CD8-positive, alpha-beta memory T cell (primary cell): ENCODE measurements around the gene SETD2. TPM values are rescaled to one million over a fixed set of nuclear protein-coding genes. Genes with fewer than 3 reads are reported as not detected.
A peak's percentile ranks its signal among the peaks of the same experiment; 100 is the strongest.
"Not testable (repeated sequence)": the region's sequence is repeated elsewhere in the genome, so short reads cannot be mapped to it uniquely, and the experiment has no call there.

Experiments used
- CTCF ChIA-PET: fragments of 350-600 bp; sonication (Branson Sonifier 250); formaldehyde crosslinking; loops from one replicate; lab custom pipeline; 2021; ENCODE audit warnings: antibody characterized with exemption; lab: Charles Lee
- POLR2A ChIA-PET: fragments of 350-600 bp; sonication (Branson Sonifier 250); formaldehyde crosslinking; loops from one replicate; lab custom pipeline; 2021; ENCODE audit warnings: antibody characterized with exemption; lab: Charles Lee
- DNase-seq, 5 donors: peaks; one replicate each; pipeline versions ENCODE4 v3.0.0 to v3.0.0-alpha.2; 2020 to 2022; ENCODE audit warnings: mixed read lengths in 1 of 5
- H3K27ac ChIP-seq: one replicate; pipeline ENCODE4 v1.7.0; 2013; ENCODE audit warnings: low read depth, mild to moderate bottlenecking, low read length, moderate library complexity
- H3K27me3 ChIP-seq: 2 replicates; pipeline ENCODE4 v1.7.0; 2013; ENCODE audit warnings: low read length, mild to moderate bottlenecking; ENCODE audit not compliant: insufficient read depth, poor library complexity, severe bottlenecking
- H3K36me3 ChIP-seq: 2 replicates; pipeline ENCODE4 v1.7.0; 2013; ENCODE audit warnings: mild to moderate bottlenecking, low read length, moderate library complexity; ENCODE audit not compliant: insufficient read depth
- H3K4me1 ChIP-seq: 2 replicates; pipeline ENCODE4 v1.7.0; 2013; ENCODE audit warnings: mild to moderate bottlenecking, low read length, moderate library complexity; ENCODE audit not compliant: insufficient read depth
- H3K4me3 ChIP-seq: 2 replicates; pipeline ENCODE4 v1.7.0; 2013; ENCODE audit warnings: mild to moderate bottlenecking, low read length
- H3K9me3 ChIP-seq: 2 replicates; pipeline ENCODE4 v1.7.0; 2013; ENCODE audit warnings: mild to moderate bottlenecking, low read length
- H3K27ac Mint-ChIP-seq, 8 donors: one replicate each; pipeline ENCODE4 v1.8.0; 2020 to 2021; ENCODE audit warnings: mixed read lengths in 8 of 8, mild to moderate bottlenecking in 6 of 8, inconsistent platforms in 3 of 8, moderate library complexity in 3 of 8
- H3K27me3 Mint-ChIP-seq, 2 donors: one replicate each; pipeline ENCODE4 v1.8.0; 2020 to 2021; ENCODE audit warnings: mixed read lengths in 2 of 2, mild to moderate bottlenecking in 1 of 2, moderate library complexity in 1 of 2
- H3K36me3 Mint-ChIP-seq, 3 donors: one replicate each; pipeline ENCODE4 v1.8.0; 2020 to 2021; ENCODE audit warnings: mixed read lengths in 3 of 3, inconsistent platforms in 1 of 3, mild to moderate bottlenecking in 1 of 3
- H3K4me1 Mint-ChIP-seq, 3 donors: one replicate each; pipeline ENCODE4 v1.8.0; 2020 to 2021; ENCODE audit warnings: mixed read lengths in 3 of 3, inconsistent platforms in 1 of 3, mild to moderate bottlenecking in 1 of 3
- H3K4me3 Mint-ChIP-seq, 7 donors: one replicate each; pipeline ENCODE4 v1.8.0; 2020 to 2021; ENCODE audit warnings: mixed read lengths in 7 of 7, mild to moderate bottlenecking in 6 of 7, moderate library complexity in 4 of 7, inconsistent platforms in 2 of 7
- H3K9me3 Mint-ChIP-seq, 5 donors: one replicate each; pipeline ENCODE4 v1.8.0; 2020 to 2022; ENCODE audit warnings: mixed read lengths in 5 of 5, mild to moderate bottlenecking in 3 of 5, moderate library complexity in 2 of 5, inconsistent platforms in 1 of 5
- polyA plus RNA-seq: library from polyadenylated mRNA; unstranded; fragments of 300-500 nt; fragmentation: Illumina TruSeq; gene quantifications from one replicate; pipeline ENCODE4 v1.2.3, GENCODE V29; 2021
- total RNA-seq, 2 experiments: library from RNA; stranded (reverse); gene quantifications; one replicate each; pipeline ENCODE4 v1.2.3, GENCODE V29; 2021

The SETD2 gene
- total and polyA plus RNA-seq, 3 experiments from 2014 or later: 30.2 to 32.8 (median 32.4) TPM

- Histone ChIP-seq H3K9me3 (no peaks in the 10 kb centered on the region), H3K27ac (no peak overlapping the region), H3K27me3 (no peaks in the 10 kb centered on the region), H3K4me1 (no peaks in the 10 kb centered on the region), H3K36me3 (no peaks in the 10 kb centered on the region), H3K4me3 (no peak overlapping the region)
- POLR2A ChIA-PET: interaction anchor here (0.6 kb wide), 2 partner anchors 82 to 137 kb away, joined by 3 read pairs; no protein-coding TSS in a partner anchor
- Mint-ChIP-seq H3K36me3 (peaks cover 2 to 12% (median 4%) of the 10 kb centered on the region in 3 donors), H3K27ac (no peak overlapping the region), H3K4me1 (no peaks in the 10 kb centered on the region), H3K4me3 (no peak overlapping the region), H3K27me3 (no peaks in the 10 kb centered on the region), H3K9me3 (peaks cover 0 to 3% (median 0%) of the 10 kb centered on the region in 5 donors)
- DNase-seq: no peak
- CTCF ChIA-PET: no interaction called here
Measured at GRCh38 chr3:47193871-47194859, 30.3 kb upstream of the SETD2 start.

GRCh38 chr3:47186285-47186684 is 22.4 kb upstream of the SETD2 start:
- Mint-ChIP-seq H3K4me3 (no peak overlapping the region), H3K9me3 (no peaks in the 10 kb centered on the region), H3K4me1 (no peaks in the 10 kb centered on the region), H3K27ac (no peak overlapping the region), H3K27me3 (no peaks in the 10 kb centered on the region), H3K36me3 (peaks cover 0 to 2% (median 0%) of the 10 kb centered on the region in 3 donors)
- Histone ChIP-seq H3K4me1 (no peaks in the 10 kb centered on the region), H3K4me3 (no peak overlapping the region), H3K27me3 (no peaks in the 10 kb centered on the region), H3K36me3 (no peaks in the 10 kb centered on the region), H3K27ac (no peak overlapping the region), H3K9me3 (no peaks in the 10 kb centered on the region)
- ChIA-PET CTCF (no interaction called here), POLR2A (no interaction called here)
- no peak for DNase-seq

DNA sequence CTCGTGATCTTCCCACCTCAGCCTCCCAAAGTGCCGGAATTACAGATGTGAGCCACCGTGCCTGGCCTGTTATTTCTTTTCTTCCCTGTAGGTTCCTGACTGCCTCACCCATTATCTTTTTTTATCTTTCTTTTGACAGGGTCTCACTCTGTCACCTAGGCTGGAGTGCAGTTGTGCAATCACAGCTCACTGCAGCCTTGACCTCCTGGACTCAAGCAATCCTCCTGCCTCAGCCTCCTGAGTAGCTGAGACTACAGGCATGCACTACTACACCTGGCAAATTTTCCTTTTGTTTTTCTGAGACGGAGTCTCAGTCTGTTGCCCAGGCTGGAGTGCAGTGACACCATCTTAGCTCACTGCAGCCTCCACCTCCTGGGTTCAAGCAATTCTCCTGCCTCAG is 17.8 kb upstream of the SETD2 start:
- H3K27ac ChIP-seq, H3K4me3 Mint-ChIP-seq, H3K36me3 ChIP-seq, DNase-seq, H3K9me3 ChIP-seq, H3K4me1 Mint-ChIP-seq, CTCF ChIA-PET, H3K9me3 Mint-ChIP-seq, H3K27me3 ChIP-seq, H3K4me1 ChIP-seq, H3K27me3 Mint-ChIP-seq, H3K4me3 ChIP-seq, POLR2A ChIA-PET: not testable (repeated sequence)
- peak overlapping the region in 2 of 8 donors; percentile 43 to 73 for H3K27ac Mint-ChIP-seq
- peaks cover 0 to 12% (median 2%) of the 10 kb centered on the region in 3 donors for H3K36me3 Mint-ChIP-seq

DNA sequence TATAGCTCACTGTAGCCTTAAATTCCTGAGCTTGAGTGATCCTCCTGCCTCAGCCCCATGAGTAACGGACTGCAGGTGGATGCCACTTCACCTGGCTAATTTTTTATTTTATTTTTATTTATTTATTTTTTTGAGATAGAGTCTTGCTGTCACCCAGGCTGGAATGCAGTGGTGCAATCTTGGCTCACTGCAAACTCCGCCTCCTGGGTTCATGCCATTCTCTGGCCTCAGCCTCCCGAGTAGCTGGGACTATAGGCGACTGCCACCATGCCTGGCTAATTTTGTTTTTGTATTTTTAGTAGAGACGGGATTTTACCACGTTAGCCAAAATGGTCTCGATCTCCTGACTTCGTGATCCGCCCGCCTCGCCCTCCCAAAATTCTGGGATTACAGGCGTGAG is 16.1 kb upstream of the SETD2 start:
- H3K4me3 ChIP-seq, DNase-seq, H3K4me1 ChIP-seq, H3K9me3 ChIP-seq, POLR2A ChIA-PET, H3K27ac ChIP-seq, H3K36me3 ChIP-seq, H3K4me3 Mint-ChIP-seq, H3K9me3 Mint-ChIP-seq, H3K4me1 Mint-ChIP-seq, H3K27me3 ChIP-seq, CTCF ChIA-PET, H3K27me3 Mint-ChIP-seq: not testable (repeated sequence)
- Mint-ChIP-seq H3K27ac (peak overlapping the region in 1 of 8 donors; percentile 70), H3K36me3 (peaks cover 0 to 17% (median 2%) of the 10 kb centered on the region in 3 donors)

GRCh38 chr3:47176582-47176981 is 12.7 kb upstream of the SETD2 start:
- H3K36me3 ChIP-seq: no peaks in the 10 kb centered on the region
- DNase-seq: no peak
- peak overlapping the region in 2 of 8 donors; percentile 6 to 33 for H3K27ac Mint-ChIP-seq
- CTCF ChIA-PET: interaction anchor here (1.8 kb wide), 1 partner anchor 147 kb away, joined by 4 read pairs; no protein-coding TSS in a partner anchor
- H3K4me1 Mint-ChIP-seq: no peaks in the 10 kb centered on the region
- no peak overlapping the region for H3K4me3 ChIP-seq
- POLR2A ChIA-PET: no interaction called here
- H3K9me3 Mint-ChIP-seq: no peaks in the 10 kb centered on the region
- no peaks in the 10 kb centered on the region for H3K27me3 Mint-ChIP-seq
- no peaks in the 10 kb centered on the region for H3K27me3 ChIP-seq
- H3K4me3 Mint-ChIP-seq: no peak overlapping the region
- H3K27ac ChIP-seq: no peak overlapping the region
- H3K4me1 ChIP-seq: no peaks in the 10 kb centered on the region
- peaks cover 0 to 22% (median 2%) of the 10 kb centered on the region in 3 donors for H3K36me3 Mint-ChIP-seq
- no peaks in the 10 kb centered on the region for H3K9me3 ChIP-seq

DNA sequence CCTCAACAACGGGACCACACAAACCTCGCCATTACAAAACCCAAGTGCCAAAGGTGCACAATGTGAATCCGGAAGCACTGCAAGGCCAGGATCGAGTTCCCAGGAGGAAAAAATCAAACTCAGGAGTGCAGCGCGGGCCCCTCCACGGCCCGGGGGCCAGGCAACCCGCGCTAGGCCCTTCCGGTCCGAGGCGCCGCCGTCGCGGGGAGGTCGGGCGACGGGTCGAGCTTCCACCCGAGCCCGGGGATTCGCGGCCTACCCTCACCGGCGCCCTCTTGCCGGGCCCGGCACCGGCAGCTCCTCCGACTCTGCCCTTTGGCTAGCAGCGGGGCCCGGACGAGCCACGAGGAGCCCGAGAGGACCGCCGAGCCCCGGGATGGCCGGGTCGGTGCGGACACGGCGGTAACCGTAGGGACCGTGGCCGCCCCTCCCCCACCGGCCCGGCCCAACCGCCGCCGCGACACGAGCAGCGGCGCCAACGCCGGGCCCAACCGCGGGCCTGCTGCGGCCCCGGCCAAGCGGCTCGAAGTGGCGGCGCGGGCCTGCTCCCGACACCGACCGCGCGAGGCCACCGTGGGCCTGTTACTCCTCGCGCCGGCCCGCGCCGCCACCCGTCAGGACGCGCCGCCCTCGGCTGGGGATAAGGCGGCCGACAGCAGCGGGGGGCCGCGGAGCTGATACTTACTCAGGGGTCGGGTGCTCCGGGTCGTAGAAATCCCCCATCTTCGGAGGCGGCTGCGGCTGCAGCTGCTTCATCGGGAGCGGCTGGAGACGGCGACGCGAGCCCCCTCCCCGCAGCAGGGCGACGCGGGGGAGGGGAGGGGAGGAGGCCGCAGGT is 525 bp downstream of the SETD2 start:
- Mint-ChIP-seq H3K4me3 (peak overlapping the region; percentile 98 to 99 (median 99)), H3K36me3 (peaks cover 0 to 26% (median 1%) of the 10 kb centered on the region in 3 donors), H3K27ac (peak overlapping the region; percentile 98 to 100 (median 100)), H3K27me3 (peaks cover 0 to 2% of the 10 kb centered on the region in 2 donors), H3K9me3 (no peaks in the 10 kb centered on the region), H3K4me1 (peaks cover 48 to 66% (median 61%) of the 10 kb centered on the region in 3 donors)
- peak overlapping the region; percentile 95 for H3K4me3 ChIP-seq
- ChIA-PET CTCF (interaction anchor here (1.2 to 1.8 kb wide), 7 partner anchors 18 to 200 kb away, joined by 3 to 9 read pairs (median 4); no protein-coding TSS in a partner anchor), POLR2A (interaction anchor here (0.5 to 2.5 kb wide), 14 partner anchors 11 to 604 kb away, joined by 3 to 16 read pairs (median 3); partner anchors contain the start of genes CCDC12, KIF9, KLHL18 and PTPN23)
- no peaks in the 10 kb centered on the region for H3K27me3 ChIP-seq
- DNase-seq: peak; percentile 37 to 72 (median 61)
- peak overlapping the region; percentile 94 for H3K27ac ChIP-seq
- H3K4me1 ChIP-seq: peaks cover 57% of the 10 kb centered on the region
- H3K9me3 ChIP-seq: no peaks in the 10 kb centered on the region
- H3K36me3 ChIP-seq: no peaks in the 10 kb centered on the region

DNA sequence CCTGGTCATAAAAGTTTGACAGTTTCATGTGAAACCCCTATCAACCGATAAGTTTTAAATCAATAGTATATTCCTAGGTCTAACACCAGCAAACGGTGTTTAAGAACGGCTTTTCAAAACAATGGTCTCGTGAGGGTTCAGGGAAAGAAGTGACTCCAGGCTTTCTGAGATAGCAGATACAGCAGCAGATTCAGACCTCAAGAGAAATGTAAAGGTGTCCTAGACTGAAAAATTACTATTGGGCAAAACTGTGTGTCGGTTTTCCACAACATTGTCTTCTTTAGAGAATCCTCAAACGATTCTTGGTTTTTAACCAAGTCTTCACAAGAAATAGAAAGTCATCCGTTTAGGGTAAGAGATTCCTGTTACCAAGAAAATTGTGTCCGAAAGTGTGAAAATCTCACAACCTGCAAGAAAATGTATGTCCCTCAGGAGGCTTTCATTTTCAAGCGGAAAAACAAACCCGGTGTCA is 1.2 kb downstream of the SETD2 start:
- peak overlapping the region; percentile 95 to 99 (median 99) for H3K4me3 Mint-ChIP-seq
- H3K36me3 Mint-ChIP-seq: peaks cover 0 to 26% (median 1%) of the 10 kb centered on the region in 3 donors
- no peaks in the 10 kb centered on the region for H3K36me3 ChIP-seq
- H3K4me1 Mint-ChIP-seq: peaks cover 55 to 72% (median 67%) of the 10 kb centered on the region in 3 donors
- H3K4me1 ChIP-seq: peaks cover 64% of the 10 kb centered on the region
- no peak for DNase-seq
- peak overlapping the region; percentile 95 for H3K4me3 ChIP-seq
- H3K27ac Mint-ChIP-seq: peak overlapping the region; percentile 97 to 100 (median 100)
- ChIA-PET CTCF (interaction anchor here (0.7 to 1.2 kb wide), 2 partner anchors 17 to 24 kb away, joined by 3 read pairs; no protein-coding TSS in a partner anchor), POLR2A (interaction anchor here (1.1 to 2.5 kb wide), 2 partner anchors 72 to 120 kb away, joined by 3 to 16 read pairs; partner anchors contain the start of genes KIF9 and KLHL18)
- H3K9me3 ChIP-seq: no peaks in the 10 kb centered on the region
- peak overlapping the region; percentile 94 for H3K27ac ChIP-seq
- peaks cover 0 to 2% of the 10 kb centered on the region in 2 donors for H3K27me3 Mint-ChIP-seq
- H3K27me3 ChIP-seq: no peaks in the 10 kb centered on the region
- no peaks in the 10 kb centered on the region for H3K9me3 Mint-ChIP-seq
